Measurements from ENCODE around the gene C1orf226.

- TF ChIP-seq, protein P1, sequence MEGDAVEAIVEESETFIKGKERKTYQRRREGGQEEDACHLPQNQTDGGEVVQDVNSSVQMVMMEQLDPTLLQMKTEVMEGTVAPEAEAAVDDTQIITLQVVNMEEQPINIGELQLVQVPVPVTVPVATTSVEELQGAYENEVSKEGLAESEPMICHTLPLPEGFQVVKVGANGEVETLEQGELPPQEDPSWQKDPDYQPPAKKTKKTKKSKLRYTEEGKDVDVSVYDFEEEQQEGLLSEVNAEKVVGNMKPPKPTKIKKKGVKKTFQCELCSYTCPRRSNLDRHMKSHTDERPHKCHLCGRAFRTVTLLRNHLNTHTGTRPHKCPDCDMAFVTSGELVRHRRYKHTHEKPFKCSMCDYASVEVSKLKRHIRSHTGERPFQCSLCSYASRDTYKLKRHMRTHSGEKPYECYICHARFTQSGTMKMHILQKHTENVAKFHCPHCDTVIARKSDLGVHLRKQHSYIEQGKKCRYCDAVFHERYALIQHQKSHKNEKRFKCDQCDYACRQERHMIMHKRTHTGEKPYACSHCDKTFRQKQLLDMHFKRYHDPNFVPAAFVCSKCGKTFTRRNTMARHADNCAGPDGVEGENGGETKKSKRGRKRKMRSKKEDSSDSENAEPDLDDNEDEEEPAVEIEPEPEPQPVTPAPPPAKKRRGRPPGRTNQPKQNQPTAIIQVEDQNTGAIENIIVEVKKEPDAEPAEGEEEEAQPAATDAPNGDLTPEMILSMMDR (conservative IDR thresholded peaks at IDR 0.05; ENCODE audit: low read depth, low read length), result no peak
- TF ChIP-seq EZH2 (IDR thresholded peaks at IDR 0.05; ENCODE audit: borderline replicate concordance, low read depth, low read length, poor library complexity, severe bottlenecking), result no peak
These were observed 6.1 kb upstream of the C1orf226 start for GRCh38 chr1:162375463-162375862.
